Measurements from ENCODE around the gene ATP6V0A1. TPM values are rescaled to one million over a fixed set of nuclear protein-coding genes. Genes with fewer than 3 reads are reported as not detected.
A peak's percentile ranks its signal among the peaks of the same experiment; 100 is the strongest.
"Not testable (repeated sequence)": the region's sequence is repeated elsewhere in the genome, so short reads cannot be mapped to it uniquely, and the experiment has no call there.

ATP6V0A1 gene
- total RNA-seq, 4 donors from 2014 or later: 91.8 to 313 (median 115) TPM

DNA sequence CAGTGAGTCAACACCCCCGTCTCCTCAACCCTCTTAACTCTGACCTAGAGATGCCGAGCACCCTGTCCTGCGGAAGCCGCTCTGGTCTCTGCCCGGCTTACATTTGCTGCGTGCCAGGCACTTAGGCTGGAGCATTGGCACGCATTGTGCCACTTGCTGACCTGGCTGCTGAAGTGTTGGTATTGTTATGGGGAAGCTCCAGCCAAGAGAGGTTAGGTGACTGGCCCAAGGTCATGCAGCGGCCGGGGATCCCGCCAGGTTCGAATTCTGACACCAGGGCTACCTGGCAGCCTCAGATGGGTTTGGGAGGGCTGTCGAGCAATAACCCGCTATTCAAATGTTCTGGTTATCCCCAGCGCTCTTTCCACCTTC lies 89.0 kb downstream of the ATP6V0A1 start:
- Histone ChIP-seq H3K27ac (no peak overlapping the region), H3K9me3 (no peaks in the 10 kb centered on the region), H3K27me3 (no peaks in the 10 kb centered on the region), H3K4me3 (peak overlapping the region in 2 of 4 donors; percentile 44 to 53), H3K36me3 (peaks cover 0 to 4% (median 0%) of the 10 kb centered on the region in 4 donors), H3K4me1 (peaks cover 0 to 11% (median 9%) of the 10 kb centered on the region in 4 donors)
- DNase-seq: no peak
- intact Hi-C loops (cut with DNase I; ENCODE audit: low total_unique reads) (no loop called here), in situ Hi-C loops (cut with MboI; ENCODE audit: low pct_ligation_motif_present in 1 of 4, low pct_unique_long_range_greater_than_20kb in 1 of 4, low sequenced_read_pairs in 3 of 4) (no loop called here)
- TF ChIP-seq POLR2A (IDR thresholded peaks at IDR 0.05) (no peak), POLR2AphosphoS5 (IDR thresholded peaks at IDR 0.05) (no peak), EP300 (IDR thresholded peaks at IDR 0.05; ENCODE audit: low read depth) (no peak)
- TF ChIP-seq, protein P1, sequence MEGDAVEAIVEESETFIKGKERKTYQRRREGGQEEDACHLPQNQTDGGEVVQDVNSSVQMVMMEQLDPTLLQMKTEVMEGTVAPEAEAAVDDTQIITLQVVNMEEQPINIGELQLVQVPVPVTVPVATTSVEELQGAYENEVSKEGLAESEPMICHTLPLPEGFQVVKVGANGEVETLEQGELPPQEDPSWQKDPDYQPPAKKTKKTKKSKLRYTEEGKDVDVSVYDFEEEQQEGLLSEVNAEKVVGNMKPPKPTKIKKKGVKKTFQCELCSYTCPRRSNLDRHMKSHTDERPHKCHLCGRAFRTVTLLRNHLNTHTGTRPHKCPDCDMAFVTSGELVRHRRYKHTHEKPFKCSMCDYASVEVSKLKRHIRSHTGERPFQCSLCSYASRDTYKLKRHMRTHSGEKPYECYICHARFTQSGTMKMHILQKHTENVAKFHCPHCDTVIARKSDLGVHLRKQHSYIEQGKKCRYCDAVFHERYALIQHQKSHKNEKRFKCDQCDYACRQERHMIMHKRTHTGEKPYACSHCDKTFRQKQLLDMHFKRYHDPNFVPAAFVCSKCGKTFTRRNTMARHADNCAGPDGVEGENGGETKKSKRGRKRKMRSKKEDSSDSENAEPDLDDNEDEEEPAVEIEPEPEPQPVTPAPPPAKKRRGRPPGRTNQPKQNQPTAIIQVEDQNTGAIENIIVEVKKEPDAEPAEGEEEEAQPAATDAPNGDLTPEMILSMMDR (IDR thresholded peaks at IDR 0.05): no peak
- WGBS, 2 donors (ENCODE audit: low coverage in 1 of 2): 80% methylated on average over 14 of the region's 14 CpGs; no CpG with 5 or more reads in 1 of the 2 donors

DNA sequence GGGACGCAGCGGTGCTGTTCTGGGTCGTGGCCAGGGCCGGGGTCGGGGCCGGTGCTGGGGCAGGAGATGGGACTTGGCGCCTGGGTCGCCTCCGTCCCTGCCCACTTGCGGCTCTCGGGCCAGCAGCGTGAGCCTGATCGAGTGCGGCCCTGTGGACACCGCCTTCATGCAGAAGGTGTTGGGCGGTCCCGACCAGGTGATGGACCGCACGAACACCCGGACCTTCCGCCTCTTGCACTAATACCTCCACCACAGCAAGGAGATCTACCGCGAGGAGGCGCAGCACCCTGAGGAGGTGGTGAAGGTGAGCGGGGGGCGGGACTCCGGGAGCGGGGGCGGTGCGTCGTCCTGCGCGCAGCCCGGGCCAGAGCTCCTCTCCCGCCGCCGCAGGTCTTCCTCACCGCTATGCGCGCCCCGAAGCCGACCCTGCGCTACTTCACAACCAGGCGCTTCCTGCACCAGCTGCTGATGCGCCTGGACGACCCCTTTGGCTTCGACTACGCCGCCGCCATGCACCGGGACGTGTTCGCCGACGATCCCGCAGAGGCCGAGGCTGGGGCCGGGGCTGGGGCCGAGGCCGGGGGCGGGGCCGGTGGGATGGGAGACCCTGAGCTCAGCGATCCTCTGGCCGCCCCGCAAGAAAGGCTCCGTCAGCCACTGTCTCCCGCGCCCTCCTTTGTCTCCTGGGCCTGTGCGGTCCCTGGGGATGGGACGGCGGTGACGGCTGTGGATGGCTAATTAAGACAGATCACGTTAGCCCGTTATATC lies 89.6 kb downstream of the ATP6V0A1 start:
- H3K4me3 ChIP-seq: peak overlapping the region in 3 of 4 donors; percentile 21 to 53 (median 44)
- in situ Hi-C loops (cut with MboI; ENCODE audit: low pct_ligation_motif_present in 1 of 4, low pct_unique_long_range_greater_than_20kb in 1 of 4, low sequenced_read_pairs in 3 of 4) (no loop called here), intact Hi-C loops (cut with DNase I; ENCODE audit: low total_unique reads) (no loop called here)
- H3K4me1 ChIP-seq: peaks cover 0 to 11% (median 9%) of the 10 kb centered on the region in 4 donors
- 27% methylated on average over 39 of the region's 74 CpGs; no CpG with 5 or more reads in 1 of the 2 donors for WGBS, 2 donors (ENCODE audit: low coverage in 1 of 2)
- peaks cover 0 to 2% (median 0%) of the 10 kb centered on the region in 4 donors for H3K36me3 ChIP-seq
- DNase-seq: peak; percentile 93
- H3K27ac ChIP-seq: no peak overlapping the region
- no peaks in the 10 kb centered on the region for H3K27me3 ChIP-seq
- no peaks in the 10 kb centered on the region for H3K9me3 ChIP-seq
- TF ChIP-seq, protein P1 (IDR thresholded peaks at IDR 0.05): peak; percentile 36 to 76 (median 51)
- TF ChIP-seq POLR2AphosphoS5 (IDR thresholded peaks at IDR 0.05): peak in 1 of 3 donors; percentile 57
- TF ChIP-seq EP300 (IDR thresholded peaks at IDR 0.05; ENCODE audit: low read depth): no peak
- peak; percentile 34 for TF ChIP-seq POLR2A (IDR thresholded peaks at IDR 0.05)

DNA sequence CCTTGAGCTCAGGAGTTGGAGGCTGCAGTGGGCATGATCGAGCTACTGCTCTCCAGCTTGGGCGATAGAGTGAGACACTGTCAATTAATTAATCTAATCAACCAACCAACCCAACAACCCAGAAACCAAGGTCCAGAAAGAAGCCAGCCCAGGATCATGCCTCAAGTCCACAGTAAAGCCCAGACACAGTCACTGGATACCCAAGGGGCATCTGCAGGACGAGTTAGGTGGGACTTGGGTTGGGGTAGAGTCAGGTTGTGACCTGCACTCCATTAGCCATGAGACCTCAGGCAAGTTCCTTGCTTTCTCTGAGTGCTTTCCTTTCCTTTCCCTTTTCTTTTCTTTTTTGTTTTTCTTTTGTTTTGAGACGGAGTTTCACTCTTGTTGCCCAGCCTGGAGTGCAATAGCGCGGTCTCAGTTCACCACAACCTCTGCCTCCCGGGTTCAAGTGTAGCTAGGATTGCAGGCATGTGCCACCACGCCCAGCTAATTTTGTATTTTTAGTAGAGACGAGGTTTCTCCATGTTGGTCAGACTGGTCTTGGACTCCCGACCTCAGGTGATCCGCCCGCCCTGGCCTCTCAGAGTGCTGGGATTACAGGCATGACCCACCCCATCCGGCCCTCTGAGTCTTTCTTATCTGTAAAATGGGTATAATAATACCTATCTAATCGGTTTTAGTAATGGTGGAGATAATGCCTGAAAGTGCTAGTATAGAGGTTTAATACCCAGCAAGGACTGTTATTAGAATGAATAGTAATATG lies 90.5 kb downstream of the ATP6V0A1 start:
- DNase-seq: no peak
- Histone ChIP-seq H3K27me3 (no peaks in the 10 kb centered on the region), H3K36me3 (no peaks in the 10 kb centered on the region), H3K9me3 (no peaks in the 10 kb centered on the region), H3K4me3 (peak overlapping the region in 1 of 4 donors; percentile 53), H3K27ac (no peak overlapping the region), H3K4me1 (peaks cover 0 to 19% (median 15%) of the 10 kb centered on the region in 4 donors)
- 57 to 58% methylated on average over 3 to 14 of the region's 14 CpGs for WGBS, 2 donors (ENCODE audit: low coverage in 1 of 2)
- TF ChIP-seq EP300 (IDR thresholded peaks at IDR 0.05; ENCODE audit: low read depth) (no peak), POLR2A (IDR thresholded peaks at IDR 0.05) (no peak), POLR2AphosphoS5 (IDR thresholded peaks at IDR 0.05) (no peak)
- TF ChIP-seq, protein P1 (IDR thresholded peaks at IDR 0.05): no peak
- intact Hi-C loops (cut with DNase I; ENCODE audit: low total_unique reads): no loop called here
- in situ Hi-C loops (cut with MboI; ENCODE audit: low pct_ligation_motif_present in 1 of 4, low pct_unique_long_range_greater_than_20kb in 1 of 4, low sequenced_read_pairs in 3 of 4): no loop called here

DNA sequence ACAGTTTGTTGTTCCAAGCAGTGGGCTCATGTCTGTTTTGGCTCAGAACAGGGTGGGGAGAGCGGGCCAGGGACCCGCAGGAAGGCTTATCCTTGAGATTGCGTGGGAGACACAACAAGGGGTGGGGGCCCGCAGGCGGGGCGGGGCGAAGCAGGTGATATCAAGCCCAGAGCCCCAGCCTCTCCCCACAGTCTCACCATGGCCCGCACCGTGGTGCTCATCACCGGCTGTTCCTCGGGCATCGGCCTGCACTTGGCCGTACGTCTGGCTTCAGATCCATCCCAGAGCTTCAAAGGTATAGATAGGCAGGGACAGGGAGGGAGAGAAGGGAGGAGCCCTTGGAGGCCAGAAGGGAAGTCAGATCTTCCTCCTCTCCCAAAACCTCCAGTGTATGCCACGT lies 94.1 kb downstream of the ATP6V0A1 start, which contains the start of gene HSD17B1:
TSS of gene HSD17B1 (plus strand) at position 188 of the 400 bp plus-strand sequence. CDS start at position 199, 11 bp downstream.
- H3K4me1 ChIP-seq: peaks cover 0 to 28% (median 23%) of the 10 kb centered on the region in 4 donors
- H3K9me3 ChIP-seq; in situ Hi-C loops (cut with MboI; ENCODE audit: low pct_ligation_motif_present in 1 of 4, low pct_unique_long_range_greater_than_20kb in 1 of 4, low sequenced_read_pairs in 3 of 4); H3K36me3 ChIP-seq; intact Hi-C loops (cut with DNase I; ENCODE audit: low total_unique reads); DNase-seq; H3K27me3 ChIP-seq: not testable (repeated sequence)
- peak within 1 kb of the TSS in 2 of 4 donors; percentile 58 to 74 for H3K4me3 ChIP-seq
- WGBS, 2 donors (ENCODE audit: low coverage in 1 of 2): 95% methylated on average over 6 of the region's 15 CpGs; no CpG with 5 or more reads in 1 of the 2 donors
- H3K27ac ChIP-seq: peak within 1 kb of the TSS; percentile 84 to 95 (median 91)
